Transverse colon (tissue), 4 donors: Measurements from ENCODE around the gene PDGFD.

Experiments
- EP300 ChIP-seq: sonication (generic); formaldehyde crosslinking; IDR thresholded peaks from one replicate; pipeline ENCODE4 v1.6.1; 2017; ENCODE audit warnings: antibody characterized with exemption, low read depth
- POLR2A ChIP-seq: fragments of 450-650 bp; IDR thresholded peaks from one replicate; pipeline ENCODE4 v1.6.1; 2016; ENCODE audit warnings: antibody characterized with exemption, mild to moderate bottlenecking, moderate library complexity
- POLR2AphosphoS5 ChIP-seq, 3 donors: sonication (generic); formaldehyde crosslinking; IDR thresholded peaks; one replicate each; pipeline ENCODE4 v1.6.1; 2016; ENCODE audit warnings: antibody characterized with exemption in 3 of 3
- TF ChIP-seq, protein P1 (sequence below), 5 experiments: fragments of 200-600 bp in 3 of 5; fragments of 450-650 bp in 2 of 5; sonication (generic) in 3 of 5; IDR thresholded peaks; 1 replicate in 2 of 5; 2 replicates in 3 of 5; pipeline ENCODE4 v1.5.1; 2016 to 2017; ENCODE audit warnings: antibody characterized with exemption in 5 of 5, inconsistent platforms in 3 of 5, mild to moderate bottlenecking in 2 of 5, moderate library complexity in 1 of 5

GRCh38 chr11:103902994-103903393, 261.0 kb downstream of the PDGFD start:
- TF ChIP-seq POLR2A: no peak
- TF ChIP-seq, protein P1, sequence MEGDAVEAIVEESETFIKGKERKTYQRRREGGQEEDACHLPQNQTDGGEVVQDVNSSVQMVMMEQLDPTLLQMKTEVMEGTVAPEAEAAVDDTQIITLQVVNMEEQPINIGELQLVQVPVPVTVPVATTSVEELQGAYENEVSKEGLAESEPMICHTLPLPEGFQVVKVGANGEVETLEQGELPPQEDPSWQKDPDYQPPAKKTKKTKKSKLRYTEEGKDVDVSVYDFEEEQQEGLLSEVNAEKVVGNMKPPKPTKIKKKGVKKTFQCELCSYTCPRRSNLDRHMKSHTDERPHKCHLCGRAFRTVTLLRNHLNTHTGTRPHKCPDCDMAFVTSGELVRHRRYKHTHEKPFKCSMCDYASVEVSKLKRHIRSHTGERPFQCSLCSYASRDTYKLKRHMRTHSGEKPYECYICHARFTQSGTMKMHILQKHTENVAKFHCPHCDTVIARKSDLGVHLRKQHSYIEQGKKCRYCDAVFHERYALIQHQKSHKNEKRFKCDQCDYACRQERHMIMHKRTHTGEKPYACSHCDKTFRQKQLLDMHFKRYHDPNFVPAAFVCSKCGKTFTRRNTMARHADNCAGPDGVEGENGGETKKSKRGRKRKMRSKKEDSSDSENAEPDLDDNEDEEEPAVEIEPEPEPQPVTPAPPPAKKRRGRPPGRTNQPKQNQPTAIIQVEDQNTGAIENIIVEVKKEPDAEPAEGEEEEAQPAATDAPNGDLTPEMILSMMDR (IDR thresholded peaks at IDR 0.05): no peak
- TF ChIP-seq POLR2AphosphoS5 (IDR thresholded peaks at IDR 0.05): no peak
- no peak for TF ChIP-seq EP300
